GM12801 (cell line): ENCODE measurements around the gene P4HA2.

ENCODE experiments used
- CTCF ChIP-seq: IDR thresholded peaks from one replicate; pipeline ENCODE4 v1.5.1; 2011; ENCODE audit warnings: control low read depth; ENCODE audit not compliant: insufficient read length; ENCODE audit errors: extremely low read depth

Gene P4HA2

GRCh38 chr5:132176521-132176945 is 51.1 kb downstream of the P4HA2 start:
- no peak for TF ChIP-seq CTCF

- no peak for TF ChIP-seq CTCF
Observed at GRCh38 chr5:132162945-132163344, 64.7 kb downstream of the P4HA2 start.

- no peak for TF ChIP-seq CTCF
Observed at GRCh38 chr5:132156413-132156812, 71.2 kb downstream of the P4HA2 start.

GRCh38 chr5:132150565-132150964 is 77.1 kb downstream of the P4HA2 start:
- TF ChIP-seq CTCF = no peak

- no peak for TF ChIP-seq CTCF
Observed at GRCh38 chr5:132147663-132148062, 80.0 kb downstream of the P4HA2 start.

GRCh38 chr5:132143148-132143547 is 84.5 kb downstream of the P4HA2 start:
- no peak for TF ChIP-seq CTCF

GRCh38 chr5:132142459-132142858 is 85.2 kb downstream of the P4HA2 start:
- TF ChIP-seq CTCF = no peak
